ENCODE measurements around the gene CTNNA3.

The CTNNA3 gene

GRCh38 chr10:66552331-66552730 lies 1143.7 kb downstream of the CTNNA3 start:
- Mint-ChIP-seq H3K9me3 (ENCODE audit: low read depth) (peaks cover 5% of the 10 kb centered on the region), H3K27ac (no peak overlapping the region), H3K4me3 (no peak overlapping the region), H3K4me1 (ENCODE audit: low read depth) (no peaks in the 10 kb centered on the region), H3K27me3 (no peaks in the 10 kb centered on the region), H3K36me3 (no peaks in the 10 kb centered on the region)

GRCh38 chr10:66550351-66550750 lies 1145.6 kb downstream of the CTNNA3 start:
- no peaks in the 10 kb centered on the region for H3K4me1 Mint-ChIP-seq (ENCODE audit: low read depth)
- no peak overlapping the region for H3K4me3 Mint-ChIP-seq
- no peaks in the 10 kb centered on the region for H3K9me3 Mint-ChIP-seq (ENCODE audit: low read depth)
- H3K36me3 Mint-ChIP-seq = no peaks in the 10 kb centered on the region
- no peaks in the 10 kb centered on the region for H3K27me3 Mint-ChIP-seq
- H3K27ac Mint-ChIP-seq = no peak overlapping the region

GRCh38 chr10:66538908-66539307 lies 1157.1 kb downstream of the CTNNA3 start:
- Mint-ChIP-seq H3K9me3 (ENCODE audit: low read depth) (peaks cover 10% of the 10 kb centered on the region), H3K4me3 (no peak overlapping the region), H3K27me3 (no peaks in the 10 kb centered on the region), H3K4me1 (ENCODE audit: low read depth) (no peaks in the 10 kb centered on the region), H3K27ac (no peak overlapping the region), H3K36me3 (no peaks in the 10 kb centered on the region)

GRCh38 chr10:66538371-66538770 lies 1157.6 kb downstream of the CTNNA3 start:
- Mint-ChIP-seq H3K9me3 (ENCODE audit: low read depth) (peaks cover 9% of the 10 kb centered on the region), H3K36me3 (no peaks in the 10 kb centered on the region), H3K4me3 (no peak overlapping the region), H3K27ac (no peak overlapping the region), H3K4me1 (ENCODE audit: low read depth) (no peaks in the 10 kb centered on the region), H3K27me3 (no peaks in the 10 kb centered on the region)

DNA sequence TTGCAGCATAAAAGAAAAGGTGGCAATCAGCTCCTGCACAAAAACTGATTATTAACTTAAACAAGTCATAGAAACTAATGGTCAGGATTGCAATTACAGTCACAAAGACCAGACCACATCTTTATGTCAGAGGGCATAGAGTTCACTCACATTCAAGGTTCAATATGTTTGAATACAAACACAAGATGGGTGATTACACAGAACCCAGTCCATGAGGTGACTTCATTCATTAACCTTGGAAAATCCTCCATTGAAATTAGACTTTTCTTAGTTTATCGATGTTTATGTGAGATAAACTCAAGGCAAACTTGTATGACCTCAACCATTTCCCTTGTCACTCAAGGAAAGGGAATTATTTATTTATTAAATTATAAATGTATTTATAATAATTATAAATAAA lies 1158.8 kb downstream of the CTNNA3 start:
- Mint-ChIP-seq H3K9me3 (ENCODE audit: low read depth) (peaks cover 15% of the 10 kb centered on the region), H3K36me3 (no peaks in the 10 kb centered on the region), H3K27me3 (no peaks in the 10 kb centered on the region)

DNA sequence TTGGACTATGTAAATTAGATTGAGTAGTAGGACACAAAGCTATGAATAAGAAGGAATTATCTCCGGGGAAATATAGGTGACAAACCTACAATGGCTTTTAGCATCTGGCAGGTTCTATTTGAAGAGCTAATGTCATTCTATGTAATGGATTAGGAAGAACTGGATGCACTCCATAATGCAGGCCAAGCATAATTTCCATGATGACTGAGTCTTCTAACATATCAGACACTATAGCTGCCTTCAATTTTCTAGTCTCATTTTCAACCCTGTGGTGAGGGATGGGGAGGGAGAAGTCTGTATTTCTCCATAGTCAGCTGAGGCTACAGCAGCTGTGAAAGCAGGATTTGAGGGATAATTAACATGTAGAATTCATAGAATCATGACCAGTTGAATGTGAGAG lies 1160.6 kb downstream of the CTNNA3 start:
- Mint-ChIP-seq H3K4me3 (no peak overlapping the region), H3K36me3 (no peaks in the 10 kb centered on the region), H3K4me1 (ENCODE audit: low read depth) (no peaks in the 10 kb centered on the region), H3K27ac (no peak overlapping the region), H3K9me3 (ENCODE audit: low read depth) (peaks cover 10% of the 10 kb centered on the region), H3K27me3 (no peaks in the 10 kb centered on the region)

More for the DNA sequence above, 1158.8 kb downstream of the CTNNA3 start:
- Mint-ChIP-seq H3K4me1 (ENCODE audit: low read depth) (no peaks in the 10 kb centered on the region), H3K4me3 (no peak overlapping the region), H3K27ac (no peak overlapping the region)

GRCh38 chr10:66534866-66535265 lies 1161.1 kb downstream of the CTNNA3 start:
- Mint-ChIP-seq H3K27ac (no peak overlapping the region), H3K36me3 (no peaks in the 10 kb centered on the region), H3K4me1 (ENCODE audit: low read depth) (no peaks in the 10 kb centered on the region), H3K27me3 (no peaks in the 10 kb centered on the region), H3K4me3 (no peak overlapping the region), H3K9me3 (ENCODE audit: low read depth) (peaks cover 10% of the 10 kb centered on the region)

DNA sequence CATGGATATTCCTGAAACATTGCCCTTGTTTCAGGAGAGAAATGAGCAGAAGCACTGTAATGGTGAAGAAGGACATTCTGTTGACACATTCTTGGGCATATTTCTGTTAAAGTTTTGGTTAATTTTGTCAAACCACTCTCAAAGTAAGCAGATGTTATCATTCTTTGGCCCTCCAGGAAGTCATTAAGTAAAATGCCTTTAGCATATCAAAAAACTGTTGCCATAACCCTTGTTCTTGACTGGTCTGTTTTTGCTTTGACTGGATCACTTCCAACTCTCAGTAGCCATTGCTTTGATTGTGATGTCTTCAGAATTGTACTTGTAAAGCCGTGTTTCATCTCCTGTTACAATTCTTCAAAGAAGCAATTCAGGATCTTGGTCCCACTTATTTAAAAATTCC lies 1174.5 kb downstream of the CTNNA3 start:
- H3K4me1 Mint-ChIP-seq (ENCODE audit: low read depth) = no peaks in the 10 kb centered on the region
- no peaks in the 10 kb centered on the region for H3K27me3 Mint-ChIP-seq
- H3K27ac Mint-ChIP-seq = no peak overlapping the region
- no peak overlapping the region for H3K4me3 Mint-ChIP-seq
- H3K9me3 Mint-ChIP-seq (ENCODE audit: low read depth) = peaks cover 8% of the 10 kb centered on the region
- no peaks in the 10 kb centered on the region for H3K36me3 Mint-ChIP-seq

DNA sequence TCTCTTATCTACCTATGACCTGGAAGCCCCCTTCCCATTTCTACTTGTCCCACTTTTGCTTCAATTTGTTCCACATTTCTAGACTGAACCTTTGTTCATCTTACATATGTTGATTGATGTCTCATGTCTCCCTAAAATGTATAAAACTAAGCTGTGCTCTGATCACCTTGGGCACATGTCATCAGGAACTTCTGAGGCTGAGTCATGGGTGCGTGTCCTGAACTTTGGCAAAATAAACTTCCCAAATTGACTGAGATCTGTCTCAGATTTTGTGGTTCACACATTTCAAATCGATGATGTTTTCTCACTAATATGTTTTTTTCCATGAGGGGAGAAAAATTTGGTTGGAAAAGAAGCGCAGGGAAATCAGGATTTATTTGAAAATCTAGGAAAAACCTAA lies 1176.4 kb downstream of the CTNNA3 start:
- H3K36me3 Mint-ChIP-seq = no peaks in the 10 kb centered on the region
- no peaks in the 10 kb centered on the region for H3K9me3 Mint-ChIP-seq (ENCODE audit: low read depth)
- no peak overlapping the region for H3K27ac Mint-ChIP-seq
- no peaks in the 10 kb centered on the region for H3K27me3 Mint-ChIP-seq
- H3K4me1 Mint-ChIP-seq (ENCODE audit: low read depth) = no peaks in the 10 kb centered on the region
- H3K4me3 Mint-ChIP-seq = no peak overlapping the region

- Mint-ChIP-seq H3K36me3 (no peaks in the 10 kb centered on the region), H3K4me1 (ENCODE audit: low read depth) (no peaks in the 10 kb centered on the region), H3K27me3 (no peaks in the 10 kb centered on the region), H3K27ac (no peak overlapping the region), H3K9me3 (ENCODE audit: low read depth) (peaks cover 5% of the 10 kb centered on the region), H3K4me3 (no peak overlapping the region)
Measured at GRCh38 chr10:66514666-66515065, 1181.3 kb downstream of the CTNNA3 start.

- Mint-ChIP-seq H3K36me3 (no peaks in the 10 kb centered on the region), H3K27me3 (no peaks in the 10 kb centered on the region), H3K9me3 (ENCODE audit: low read depth) (peaks cover 5% of the 10 kb centered on the region), H3K4me1 (ENCODE audit: low read depth) (no peaks in the 10 kb centered on the region), H3K4me3 (no peak overlapping the region), H3K27ac (no peak overlapping the region)
Measured at GRCh38 chr10:66513504-66513903, 1182.5 kb downstream of the CTNNA3 start.

- no peaks in the 10 kb centered on the region for H3K4me1 Mint-ChIP-seq (ENCODE audit: low read depth)
- no peak overlapping the region for H3K4me3 Mint-ChIP-seq
- no peaks in the 10 kb centered on the region for H3K36me3 Mint-ChIP-seq
- no peaks in the 10 kb centered on the region for H3K27me3 Mint-ChIP-seq
- H3K27ac Mint-ChIP-seq = no peak overlapping the region
- H3K9me3 Mint-ChIP-seq (ENCODE audit: low read depth) = peaks cover 4% of the 10 kb centered on the region
Measured at GRCh38 chr10:66505003-66505657, 1190.9 kb downstream of the CTNNA3 start.

- no peaks in the 10 kb centered on the region for H3K36me3 Mint-ChIP-seq
- H3K4me1 Mint-ChIP-seq (ENCODE audit: low read depth) = no peaks in the 10 kb centered on the region
Measured at GRCh38 chr10:66501356-66501755, 1194.6 kb downstream of the CTNNA3 start.

DNA sequence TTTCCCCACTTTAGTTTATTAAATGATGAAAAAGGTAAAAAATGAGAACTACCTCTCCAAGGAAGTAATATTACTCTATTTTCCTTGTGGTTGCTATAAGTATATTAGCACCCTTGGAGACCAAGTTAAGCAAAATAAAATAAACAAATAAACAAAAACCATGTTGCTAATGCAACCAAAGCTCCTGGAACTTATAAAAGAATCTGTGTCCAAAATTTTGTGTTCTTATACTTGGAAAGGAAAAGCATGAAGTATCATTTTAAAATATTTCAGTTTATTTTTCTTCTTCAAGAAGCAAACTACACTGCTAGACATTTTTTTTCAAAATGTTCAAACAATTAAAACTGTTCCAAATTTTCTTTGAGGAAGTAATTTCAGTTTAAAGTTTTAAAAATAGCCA lies 1212.0 kb downstream of the CTNNA3 start:
- Mint-ChIP-seq H3K4me1 (ENCODE audit: low read depth) (no peaks in the 10 kb centered on the region), H3K27ac (no peak overlapping the region), H3K9me3 (ENCODE audit: low read depth) (peaks cover 3% of the 10 kb centered on the region), H3K36me3 (no peaks in the 10 kb centered on the region), H3K27me3 (no peaks in the 10 kb centered on the region), H3K4me3 (no peak overlapping the region)

More at GRCh38 chr10:66501356-66501755, 1194.6 kb downstream of the CTNNA3 start:
- peaks cover 4% of the 10 kb centered on the region for H3K9me3 Mint-ChIP-seq (ENCODE audit: low read depth)
- H3K4me3 Mint-ChIP-seq = no peak overlapping the region
- no peak overlapping the region for H3K27ac Mint-ChIP-seq
- no peaks in the 10 kb centered on the region for H3K27me3 Mint-ChIP-seq

- H3K27me3 Mint-ChIP-seq = no peaks in the 10 kb centered on the region
- no peak overlapping the region for H3K4me3 Mint-ChIP-seq
- no peaks in the 10 kb centered on the region for H3K4me1 Mint-ChIP-seq (ENCODE audit: low read depth)
- H3K27ac Mint-ChIP-seq = no peak overlapping the region
- no peaks in the 10 kb centered on the region for H3K36me3 Mint-ChIP-seq
- H3K9me3 Mint-ChIP-seq (ENCODE audit: low read depth) = peaks cover 19% of the 10 kb centered on the region
Measured at GRCh38 chr10:66472156-66472555, 1223.8 kb downstream of the CTNNA3 start.

- Mint-ChIP-seq H3K27ac (no peak overlapping the region), H3K36me3 (no peaks in the 10 kb centered on the region), H3K4me3 (no peak overlapping the region), H3K4me1 (ENCODE audit: low read depth) (no peaks in the 10 kb centered on the region), H3K27me3 (no peaks in the 10 kb centered on the region), H3K9me3 (ENCODE audit: low read depth) (peaks cover 16% of the 10 kb centered on the region)
Measured at GRCh38 chr10:66467042-66467441, 1229.0 kb downstream of the CTNNA3 start.
